ENCODE data around the gene SRPX. TPM values are rescaled to one million over a fixed set of nuclear protein-coding genes. Genes with fewer than 3 reads are reported as not detected.
A peak's percentile ranks its signal among the peaks of the same experiment; 100 is the strongest.

Gene SRPX
- total RNA-seq, 4 donors from 2014 or later: 14.2 to 26.4 (median 22.1) TPM

- Histone ChIP-seq H3K4me1 (no peaks in the 10 kb centered on the region), H3K4me3 (no peak overlapping the region), H3K27ac (no peak overlapping the region), H3K9me3 (no peaks in the 10 kb centered on the region), H3K27me3 (no peaks in the 10 kb centered on the region), H3K36me3 (no peaks in the 10 kb centered on the region)
- TF ChIP-seq POLR2A (IDR thresholded peaks at IDR 0.05) (no peak), CTCF (IDR thresholded peaks at IDR 0.05) (no peak)
- no peak for DNase-seq
Observed at GRCh38 chrX:38181357-38181756, 39.3 kb downstream of the SRPX start.

- Histone ChIP-seq H3K36me3 (no peaks in the 10 kb centered on the region), H3K27me3 (no peaks in the 10 kb centered on the region), H3K4me3 (no peak overlapping the region), H3K9me3 (no peaks in the 10 kb centered on the region), H3K27ac (no peak overlapping the region), H3K4me1 (no peaks in the 10 kb centered on the region)
- DNase-seq: no peak
- TF ChIP-seq CTCF (IDR thresholded peaks at IDR 0.05): no peak
- TF ChIP-seq POLR2A (IDR thresholded peaks at IDR 0.05): no peak
Observed at GRCh38 chrX:38178396-38178795, 42.3 kb downstream of the SRPX start.

- Histone ChIP-seq H3K9me3 (no peaks in the 10 kb centered on the region), H3K4me1 (no peaks in the 10 kb centered on the region), H3K4me3 (no peak overlapping the region), H3K36me3 (no peaks in the 10 kb centered on the region), H3K27ac (no peak overlapping the region), H3K27me3 (no peaks in the 10 kb centered on the region)
- DNase-seq: peak in 1 of 3 donors; percentile 50
- TF ChIP-seq CTCF (IDR thresholded peaks at IDR 0.05): peak in 3 of 6 experiments; percentile 55 to 60 (median 57)
- no peak for TF ChIP-seq POLR2A (IDR thresholded peaks at IDR 0.05)
Observed at GRCh38 chrX:38175139-38175538, 45.5 kb downstream of the SRPX start.

GRCh38 chrX:38172596-38172995 lies 48.1 kb downstream of the SRPX start:
- Histone ChIP-seq H3K36me3 (no peaks in the 10 kb centered on the region), H3K27me3 (no peaks in the 10 kb centered on the region), H3K4me1 (no peaks in the 10 kb centered on the region), H3K4me3 (no peak overlapping the region), H3K27ac (no peak overlapping the region), H3K9me3 (no peaks in the 10 kb centered on the region)
- TF ChIP-seq POLR2A (IDR thresholded peaks at IDR 0.05) (no peak), CTCF (IDR thresholded peaks at IDR 0.05) (no peak)
- DNase-seq: no peak

GRCh38 chrX:38170556-38170955 lies 50.1 kb downstream of the SRPX start:
- no peak for TF ChIP-seq CTCF (IDR thresholded peaks at IDR 0.05)
- TF ChIP-seq POLR2A (IDR thresholded peaks at IDR 0.05): no peak
- no peak overlapping the region for H3K27ac ChIP-seq
- H3K27me3 ChIP-seq: no peaks in the 10 kb centered on the region
- no peaks in the 10 kb centered on the region for H3K4me1 ChIP-seq
- no peak for DNase-seq
- H3K9me3 ChIP-seq: no peaks in the 10 kb centered on the region
- H3K36me3 ChIP-seq: no peaks in the 10 kb centered on the region
- H3K4me3 ChIP-seq: no peak overlapping the region

- peak in 1 of 3 donors; percentile 17 for DNase-seq
- no peaks in the 10 kb centered on the region for H3K36me3 ChIP-seq
- H3K4me3 ChIP-seq: no peak overlapping the region
- no peak overlapping the region for H3K27ac ChIP-seq
- no peak for TF ChIP-seq POLR2A (IDR thresholded peaks at IDR 0.05)
- peak; percentile 55 to 63 (median 58) for TF ChIP-seq CTCF (IDR thresholded peaks at IDR 0.05)
- H3K4me1 ChIP-seq: no peaks in the 10 kb centered on the region
- H3K27me3 ChIP-seq: no peaks in the 10 kb centered on the region
- H3K9me3 ChIP-seq: no peaks in the 10 kb centered on the region
Observed at GRCh38 chrX:38166478-38167083, 54.1 kb downstream of the SRPX start.

All from Peyer's patch (tissue), 4 donors.